ENCODE results near the gene HIGD2A.

Gene HIGD2A

GRCh38 chr5:176418251-176418650, 29.7 kb downstream of the HIGD2A start:
- DNase-seq, result no peak

GRCh38 chr5:176420086-176420485, 31.5 kb downstream of the HIGD2A start:
- no peak for DNase-seq

GRCh38 chr5:176420972-176421544, 32.5 kb downstream of the HIGD2A start:
- no peak for DNase-seq

DNA sequence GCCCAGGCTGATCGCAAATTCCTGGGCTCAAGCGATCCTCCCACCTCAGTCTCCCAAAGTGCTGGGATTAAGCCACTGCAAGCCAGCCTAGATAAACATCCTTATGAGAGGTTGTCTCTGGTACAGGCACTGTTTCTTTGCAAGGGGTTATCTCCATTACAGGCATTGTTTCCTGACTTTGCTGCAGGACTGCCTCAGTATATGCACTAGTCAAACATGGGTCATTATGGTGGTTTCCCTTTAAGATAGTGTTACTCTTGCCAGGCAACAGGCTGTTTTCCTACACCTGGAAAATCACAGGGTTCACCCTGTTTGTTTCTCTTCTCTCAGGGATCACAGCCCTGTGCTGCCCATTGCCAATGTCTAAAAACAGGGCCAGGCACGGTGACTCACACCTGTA, 35.6 kb downstream of the HIGD2A start:
- no peak for DNase-seq

GRCh38 chr5:176425138-176425537, 36.6 kb downstream of the HIGD2A start:
- no peak for DNase-seq

- no peak for DNase-seq
Observed at GRCh38 chr5:176425791-176426190, 37.2 kb downstream of the HIGD2A start.

DNA sequence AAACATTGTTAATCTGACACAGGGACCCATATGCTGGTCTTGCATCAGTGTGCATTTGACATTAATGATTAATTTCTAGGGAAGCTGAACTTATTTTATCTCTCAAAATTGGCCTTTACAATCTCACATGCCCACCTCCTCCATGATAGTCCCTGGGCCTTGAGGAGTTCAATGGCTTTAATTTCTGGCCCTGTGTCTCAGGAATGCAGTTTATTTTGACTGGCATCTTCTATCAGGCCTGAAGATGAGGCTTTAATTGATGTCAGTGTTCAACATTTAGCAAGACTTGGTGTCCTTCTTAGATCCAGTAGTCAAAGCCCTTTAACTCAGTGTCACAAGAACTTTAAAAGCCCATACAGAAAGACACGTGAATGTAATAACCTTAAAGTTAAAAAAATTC, 38.3 kb downstream of the HIGD2A start:
- DNase-seq, result no peak

- DNase-seq, result no peak
Observed at GRCh38 chr5:176427971-176428370, 39.4 kb downstream of the HIGD2A start.

- DNase-seq, result no peak
Observed at GRCh38 chr5:176429972-176430371, 41.4 kb downstream of the HIGD2A start.

GRCh38 chr5:176432707-176433106, 44.2 kb downstream of the HIGD2A start:
- DNase-seq, result no peak

DNA sequence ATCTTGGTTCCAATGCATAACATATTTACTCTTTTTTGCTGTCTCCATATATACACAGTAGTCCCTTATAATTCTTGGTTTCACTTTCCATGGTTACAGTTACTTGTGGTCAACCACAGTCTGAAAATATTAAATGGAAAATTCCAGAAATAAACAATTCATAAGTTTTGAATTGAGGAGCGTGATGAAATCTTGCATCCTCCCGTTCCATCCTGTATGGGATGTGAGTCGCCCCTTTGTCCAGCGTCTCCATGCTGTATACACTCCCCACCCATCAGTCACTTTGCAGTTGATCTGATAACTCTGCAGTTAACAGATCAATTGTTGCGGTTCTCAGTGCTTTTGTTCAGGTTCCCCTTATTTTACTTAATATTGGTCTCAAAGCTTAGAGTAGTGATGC, 48.1 kb downstream of the HIGD2A start:
- DNase-seq, result peak; percentile 67

DNA sequence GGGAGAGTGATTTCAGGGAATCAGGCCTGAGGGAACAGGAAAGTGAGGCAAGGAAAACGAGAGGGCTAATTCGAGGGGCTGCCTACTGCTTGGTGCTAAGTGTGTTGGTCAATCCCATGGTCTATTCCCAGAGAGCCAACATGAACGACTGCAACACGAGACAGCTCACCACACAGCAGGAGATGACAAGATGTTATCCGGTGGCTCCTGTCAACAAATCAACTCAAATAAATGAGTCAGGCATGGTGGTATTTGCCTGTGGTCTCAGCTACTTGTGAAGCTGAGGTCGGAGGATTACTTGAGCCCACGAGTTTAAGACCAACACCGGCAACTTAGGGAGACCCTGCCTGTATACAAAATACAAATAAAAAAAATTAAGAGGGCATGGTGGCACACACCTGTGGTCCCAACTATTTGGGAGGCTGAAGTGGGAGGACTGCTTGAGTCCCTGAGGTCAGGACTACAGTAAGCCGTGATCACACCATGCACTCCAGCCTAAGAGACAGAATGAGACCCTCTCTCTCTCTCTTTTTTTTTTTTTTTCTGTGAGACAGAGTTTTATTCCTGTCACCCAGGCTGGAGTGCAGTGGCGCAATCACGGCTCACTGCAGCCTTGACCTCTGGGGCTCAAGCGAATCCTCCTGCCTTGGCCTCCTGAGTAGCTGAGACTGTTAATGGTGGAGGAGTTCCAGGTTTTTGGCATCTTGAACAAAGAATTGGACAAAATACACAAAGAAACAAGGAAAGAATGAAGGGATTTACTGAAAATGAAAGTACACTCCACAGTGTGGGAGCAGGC, 50.6 kb downstream of the HIGD2A start:
- DNase-seq, result peak; percentile 82
